ENCODE results near the gene DLK1.

Gene DLK1

GRCh38 chr14:100748403-100748802, 21.7 kb downstream of the DLK1 start:
- TF ChIP-seq CTCF (IDR thresholded peaks at IDR 0.05; ENCODE audit: low read depth, low read length, missing control alignments) = no peak
- H3K4me3 ChIP-seq (ENCODE audit: low read depth, low read length) = no peak overlapping the region
- no peaks in the 10 kb centered on the region for H3K27me3 ChIP-seq (replicated peaks)
- no peak for DNase-seq
- H3K27ac ChIP-seq = no peak overlapping the region
- H3K36me3 ChIP-seq (replicated peaks) = no peaks in the 10 kb centered on the region
- in situ Hi-C loops (cut with HindIII; ENCODE audit: low pct_ligation_motif_present, low sequenced_read_pairs) = no loop called here

GRCh38 chr14:100748944-100749343, 22.3 kb downstream of the DLK1 start:
- Histone ChIP-seq H3K27ac (no peak overlapping the region), H3K4me3 (ENCODE audit: low read depth, low read length) (no peak overlapping the region), H3K36me3 (replicated peaks) (no peaks in the 10 kb centered on the region), H3K27me3 (replicated peaks) (no peaks in the 10 kb centered on the region)
- TF ChIP-seq CTCF (IDR thresholded peaks at IDR 0.05; ENCODE audit: low read depth, low read length, missing control alignments) = peak; percentile 9
- no peak for DNase-seq
- in situ Hi-C loops (cut with HindIII; ENCODE audit: low pct_ligation_motif_present, low sequenced_read_pairs) = no loop called here

GRCh38 chr14:100749967-100750597, 23.4 kb downstream of the DLK1 start:
- Histone ChIP-seq H3K27ac (no peak overlapping the region), H3K4me3 (ENCODE audit: low read depth, low read length) (no peak overlapping the region), H3K27me3 (replicated peaks) (no peaks in the 10 kb centered on the region), H3K36me3 (replicated peaks) (no peaks in the 10 kb centered on the region)
- in situ Hi-C loops (cut with HindIII; ENCODE audit: low pct_ligation_motif_present, low sequenced_read_pairs) = no loop called here
- no peak for DNase-seq
- no peak for TF ChIP-seq CTCF (IDR thresholded peaks at IDR 0.05; ENCODE audit: low read depth, low read length, missing control alignments)

GRCh38 chr14:100750762-100751699, 24.3 kb downstream of the DLK1 start:
- in situ Hi-C loops (cut with HindIII; ENCODE audit: low pct_ligation_motif_present, low sequenced_read_pairs) = no loop called here

GRCh38 chr14:100754020-100754419, 27.3 kb downstream of the DLK1 start:
- no peaks in the 10 kb centered on the region for H3K36me3 ChIP-seq (replicated peaks)
- no peak for DNase-seq
- no peak overlapping the region for H3K4me3 ChIP-seq (ENCODE audit: low read depth, low read length)
- no peak for TF ChIP-seq CTCF (IDR thresholded peaks at IDR 0.05; ENCODE audit: low read depth, low read length, missing control alignments)
- no peaks in the 10 kb centered on the region for H3K27me3 ChIP-seq (replicated peaks)
- H3K27ac ChIP-seq = no peak overlapping the region
- in situ Hi-C loops (cut with HindIII; ENCODE audit: low pct_ligation_motif_present, low sequenced_read_pairs) = no loop called here

More at GRCh38 chr14:100750762-100751699, 24.3 kb downstream of the DLK1 start:
- no peak for DNase-seq
- H3K36me3 ChIP-seq (replicated peaks) = no peaks in the 10 kb centered on the region
- no peak overlapping the region for H3K4me3 ChIP-seq (ENCODE audit: low read depth, low read length)
- TF ChIP-seq CTCF (IDR thresholded peaks at IDR 0.05; ENCODE audit: low read depth, low read length, missing control alignments) = no peak
- H3K27me3 ChIP-seq (replicated peaks) = no peaks in the 10 kb centered on the region
- H3K27ac ChIP-seq = no peak overlapping the region
